T47D (cell line): ENCODE data around the gene NFATC1.

Experiments used
- DNase-seq, 2 experiments: peaks; one replicate each; pipeline versions ENCODE4 v3.0.0 to v3.0.0-alpha.2; 2011 to 2012; ENCODE audit warnings: low read depth in 1 of 2, low spot score in 1 of 2
- JUND ChIP-seq: IDR thresholded peaks from 2 replicates; pipeline ENCODE4 v1.6.1; 2012; ENCODE audit warnings: low read depth
- in situ Hi-C: cut with HindIII; loops from 2 replicates; pipeline ENCODE4 v1.10.0; 2016; ENCODE audit warnings: low sequenced_read_pairs, low pct_unique_long_range_greater_than_20kb

NFATC1 gene

GRCh38 chr18:79523206-79523735, 127.5 kb downstream of the NFATC1 start:
- in situ Hi-C loops = no loop called here
- no peak for DNase-seq
- no peak for TF ChIP-seq JUND

- DNase-seq = no peak
- no peak for TF ChIP-seq JUND
- in situ Hi-C loops = no loop called here
Observed at GRCh38 chr18:79523736-79524180, 128.0 kb downstream of the NFATC1 start.

GRCh38 chr18:79524181-79525078, 128.7 kb downstream of the NFATC1 start:
- no peak for DNase-seq
- in situ Hi-C loops = no loop called here
- no peak for TF ChIP-seq JUND

GRCh38 chr18:79525556-79526467, 130.1 kb downstream of the NFATC1 start:
- no peak for TF ChIP-seq JUND
- no peak for DNase-seq
- in situ Hi-C loops = no loop called here

- no peak for DNase-seq
- in situ Hi-C loops = no loop called here
Observed at GRCh38 chr18:79526468-79527460, 131.0 kb downstream of the NFATC1 start.

GRCh38 chr18:79527656-79528315, 132.1 kb downstream of the NFATC1 start:
- in situ Hi-C loops = no loop called here
- DNase-seq = no peak
- TF ChIP-seq JUND = no peak

More at GRCh38 chr18:79526468-79527460, 131.0 kb downstream of the NFATC1 start:
- TF ChIP-seq JUND = no peak

GRCh38 chr18:79528316-79528695, 132.6 kb downstream of the NFATC1 start:
- in situ Hi-C loops = no loop called here
- no peak for TF ChIP-seq JUND
- DNase-seq = peak in 1 of 2 experiments; percentile 42

- in situ Hi-C loops = no loop called here
Observed at GRCh38 chr18:79528846-79529245, 133.1 kb downstream of the NFATC1 start.

GRCh38 chr18:79529296-79529695, 133.6 kb downstream of the NFATC1 start:
- in situ Hi-C loops = no loop called here
- no peak for DNase-seq
- TF ChIP-seq JUND = no peak

More at GRCh38 chr18:79528846-79529245, 133.1 kb downstream of the NFATC1 start:
- TF ChIP-seq JUND = no peak
- peak; percentile 70 to 82 for DNase-seq

GRCh38 chr18:79529991-79530390, 134.3 kb downstream of the NFATC1 start:
- TF ChIP-seq JUND = no peak
- in situ Hi-C loops = no loop called here
- DNase-seq = no peak

- in situ Hi-C loops = no loop called here
- TF ChIP-seq JUND = no peak
- DNase-seq = no peak
Observed at GRCh38 chr18:79530821-79531220, 135.1 kb downstream of the NFATC1 start.

GRCh38 chr18:79531386-79531785, 135.7 kb downstream of the NFATC1 start:
- in situ Hi-C loops = no loop called here
- DNase-seq = no peak
- no peak for TF ChIP-seq JUND
